Measurements from ENCODE around the gene BID.

The BID gene

GRCh38 chr22:17811119-17811518 is 36.9 kb upstream of the BID start:
- H3K4me3 ChIP-seq (replicated peaks in 1 of 2; ENCODE audit: low read depth in 2 of 2, low read length in 2 of 2): no peak overlapping the region
- no peak for TF ChIP-seq CTCF (IDR thresholded peaks at IDR 0.05; ENCODE audit: low read depth, low read length)
- DNase-seq (ENCODE audit: low read depth in 2 of 2): no peak

GRCh38 chr22:17810570-17811116 is 36.4 kb upstream of the BID start:
- no peak for DNase-seq (ENCODE audit: low read depth in 2 of 2)
- no peak for TF ChIP-seq CTCF (IDR thresholded peaks at IDR 0.05; ENCODE audit: low read depth, low read length)
- no peak overlapping the region for H3K4me3 ChIP-seq (replicated peaks in 1 of 2; ENCODE audit: low read depth in 2 of 2, low read length in 2 of 2)

GRCh38 chr22:17808693-17809403 is 34.6 kb upstream of the BID start:
- no peak for TF ChIP-seq CTCF (IDR thresholded peaks at IDR 0.05; ENCODE audit: low read depth, low read length)
- DNase-seq (ENCODE audit: low read depth in 2 of 2): peak; percentile 20 to 57
- H3K4me3 ChIP-seq (replicated peaks in 1 of 2; ENCODE audit: low read depth in 2 of 2, low read length in 2 of 2): no peak overlapping the region

GRCh38 chr22:17807578-17808410 is 33.5 kb upstream of the BID start:
- H3K4me3 ChIP-seq (replicated peaks in 1 of 2; ENCODE audit: low read depth in 2 of 2, low read length in 2 of 2): no peak overlapping the region
- DNase-seq (ENCODE audit: low read depth in 2 of 2): peak in 1 of 2 donors; percentile 41
- TF ChIP-seq CTCF (IDR thresholded peaks at IDR 0.05; ENCODE audit: low read depth, low read length): no peak

GRCh38 chr22:17807086-17807485 is 32.8 kb upstream of the BID start:
- no peak overlapping the region for H3K4me3 ChIP-seq (replicated peaks in 1 of 2; ENCODE audit: low read depth in 2 of 2, low read length in 2 of 2)
- TF ChIP-seq CTCF (IDR thresholded peaks at IDR 0.05; ENCODE audit: low read depth, low read length): no peak
- no peak for DNase-seq (ENCODE audit: low read depth in 2 of 2)

GRCh38 chr22:17806437-17806836 is 32.2 kb upstream of the BID start:
- no peak for TF ChIP-seq CTCF (IDR thresholded peaks at IDR 0.05; ENCODE audit: low read depth, low read length)
- H3K4me3 ChIP-seq (replicated peaks in 1 of 2; ENCODE audit: low read depth in 2 of 2, low read length in 2 of 2): no peak overlapping the region
- no peak for DNase-seq (ENCODE audit: low read depth in 2 of 2)
